H9 (cell line): Measurements from ENCODE around the gene MARS1. TPM values are rescaled to one million over a fixed set of nuclear protein-coding genes. Genes with fewer than 3 reads are reported as not detected.

Experiments
- DNase-seq: peaks from one replicate; pipeline ENCODE4 v3.0.0-alpha.2; 2017
- H2AFZ ChIP-seq: one replicate; pipeline ENCODE4 v1.6.1; 2013; ENCODE audit warnings: mild to moderate bottlenecking, low read length, control low read depth, moderate library complexity
- H2AK5ac ChIP-seq: 2 replicates; pipeline ENCODE4 v1.6.1; 2013; ENCODE audit warnings: low read length, control low read depth, mixed read lengths; ENCODE audit not compliant: insufficient read length
- H2BK120ac ChIP-seq: one replicate; pipeline ENCODE4 v1.6.1; 2013; ENCODE audit warnings: low read depth, mild to moderate bottlenecking, low read length, control low read depth, inconsistent platforms; ENCODE audit not compliant: poor library complexity, severe bottlenecking
- H2BK12ac ChIP-seq: 2 replicates; pipeline ENCODE4 v1.6.1; 2013; ENCODE audit warnings: low read length, control low read depth, mixed read lengths, low read depth; ENCODE audit not compliant: insufficient read length
- H2BK15ac ChIP-seq: 2 replicates; pipeline ENCODE4 v1.6.1; 2013; ENCODE audit warnings: low read depth, low read length, control low read depth
- H2BK20ac ChIP-seq: one replicate; pipeline ENCODE4 v1.6.1; 2013; ENCODE audit warnings: low read depth, mild to moderate bottlenecking, low read length, control low read depth, inconsistent platforms; ENCODE audit not compliant: poor library complexity, severe bottlenecking
- H2BK5ac ChIP-seq: 2 replicates; pipeline ENCODE4 v1.6.1; 2013; ENCODE audit warnings: low read length, control low read depth, mixed read lengths; ENCODE audit not compliant: insufficient read length
- H3K14ac ChIP-seq: 2 replicates; pipeline ENCODE4 v1.6.1; 2013; ENCODE audit warnings: low read length, control low read depth; ENCODE audit not compliant: insufficient read depth
- H3K18ac ChIP-seq: 2 replicates; pipeline ENCODE4 v1.6.1; 2013; ENCODE audit warnings: low read depth, mild to moderate bottlenecking, mixed read lengths, low read length, control low read depth; ENCODE audit not compliant: insufficient read length
- H3K23ac ChIP-seq: 2 replicates; pipeline ENCODE4 v1.6.1; 2013; ENCODE audit warnings: low read length, control low read depth, mixed read lengths, low read depth; ENCODE audit not compliant: insufficient read length
- H3K23me2 ChIP-seq: 2 replicates; pipeline ENCODE4 v1.6.1; 2013; ENCODE audit warnings: low read depth, mild to moderate bottlenecking, mixed read lengths, low read length, control low read depth; ENCODE audit not compliant: insufficient read length, poor library complexity, severe bottlenecking
- H3K27ac ChIP-seq: 2 replicates; pipeline ENCODE4 v1.5.1; 2013; ENCODE audit warnings: low read length, control low read depth, mixed read lengths, low read depth; ENCODE audit not compliant: insufficient read length
- H3K27me3 ChIP-seq: 2 replicates; pipeline ENCODE4 v1.6.1; 2013; ENCODE audit warnings: low read length, control low read depth, inconsistent platforms; ENCODE audit not compliant: insufficient read depth
- H3K4ac ChIP-seq: 2 replicates; pipeline ENCODE4 v1.6.1; 2013; ENCODE audit warnings: low read depth, mild to moderate bottlenecking, control low read depth, inconsistent platforms, low read length, moderate library complexity
- H3K4me1 ChIP-seq: 2 replicates; pipeline ENCODE4 v1.6.1; 2013; ENCODE audit warnings: low read length, control low read depth, inconsistent platforms; ENCODE audit not compliant: insufficient read depth
- H3K4me2 ChIP-seq: 2 replicates; pipeline ENCODE4 v1.6.1; 2013; ENCODE audit warnings: low read length, control low read depth, mixed read lengths; ENCODE audit not compliant: insufficient read length, insufficient read depth
- H3K56ac ChIP-seq: 2 replicates; pipeline ENCODE4 v1.6.1; 2013; ENCODE audit warnings: low read depth, mild to moderate bottlenecking, mixed read lengths, low read length, control low read depth; ENCODE audit not compliant: insufficient read length
- H3K79me1 ChIP-seq: 2 replicates; pipeline ENCODE4 v1.6.1; 2013; ENCODE audit warnings: low read depth, mild to moderate bottlenecking, moderate library complexity, low read length, control low read depth, inconsistent platforms; ENCODE audit not compliant: insufficient read depth, poor library complexity, severe bottlenecking
- H3K79me2 ChIP-seq: 2 replicates; pipeline ENCODE4 v1.6.1; 2013; ENCODE audit warnings: low read length, control low read depth, inconsistent platforms; ENCODE audit not compliant: insufficient read depth
- H3K9ac ChIP-seq: 2 replicates; pipeline ENCODE4 v1.6.1; 2013; ENCODE audit warnings: low read length, control low read depth, mixed read lengths; ENCODE audit not compliant: insufficient read length; ENCODE audit errors: extremely low read depth
- H3K9me3 ChIP-seq: one replicate; pipeline ENCODE4 v1.6.1; 2013; ENCODE audit warnings: low read depth, low read length, inconsistent platforms; ENCODE audit not compliant: control insufficient read depth
- H3T11ph ChIP-seq: one replicate; pipeline ENCODE4 v1.6.1; 2013; ENCODE audit warnings: mild to moderate bottlenecking, low read length, control low read depth, inconsistent platforms
- H4K20me1 ChIP-seq: one replicate; pipeline ENCODE4 v1.6.1; 2013; ENCODE audit not compliant: control insufficient read depth, insufficient read length, insufficient read depth
- H4K5ac ChIP-seq: 2 replicates; pipeline ENCODE4 v1.6.1; 2013; ENCODE audit warnings: low read depth, mild to moderate bottlenecking, mixed read lengths, low read length, control low read depth; ENCODE audit not compliant: insufficient read length
- H4K8ac ChIP-seq: replicated peaks from 2 replicates; pipeline ENCODE4 v1.6.1; 2013; ENCODE audit warnings: low read length, control low read depth, mixed read lengths, low read depth; ENCODE audit not compliant: insufficient read length
- H4K91ac ChIP-seq: 2 replicates; pipeline ENCODE4 v1.6.1; 2013; ENCODE audit warnings: low read depth, mild to moderate bottlenecking, moderate library complexity, mixed read lengths, low read length, control low read depth; ENCODE audit not compliant: insufficient read length
- H3K27ac Mint-ChIP-seq, 3 experiments: 2 replicates in 2 of 3; 3 replicates in 1 of 3; pipeline ENCODE4 v1.8.0; 2020 to 2021; ENCODE audit warnings: mixed read lengths in 3 of 3, mild to moderate bottlenecking in 1 of 3, moderate library complexity in 1 of 3
- H3K27me3 Mint-ChIP-seq: 2 replicates; pipeline ENCODE4 v1.8.0; 2021; ENCODE audit warnings: low read depth, mild to moderate bottlenecking, moderate library complexity, mixed read lengths
- H3K36me3 Mint-ChIP-seq, 3 experiments: 2 replicates in 2 of 3; 3 replicates in 1 of 3; pipeline ENCODE4 v1.8.0; 2020 to 2021; ENCODE audit warnings: low read depth in 3 of 3, mixed read lengths in 3 of 3; ENCODE audit not compliant: insufficient read depth in 1 of 3
- H3K4me1 Mint-ChIP-seq, 2 experiments: 2 replicates each; pipeline ENCODE4 v1.8.0; 2020; ENCODE audit warnings: mixed read lengths in 2 of 2
- H3K4me3 Mint-ChIP-seq, 2 experiments: 2 replicates in 1 of 2; 3 replicates in 1 of 2; pipeline ENCODE4 v1.8.0; 2020 to 2021; ENCODE audit warnings: mild to moderate bottlenecking in 2 of 2, mixed read lengths in 2 of 2, moderate library complexity in 1 of 2
- H3K9me3 Mint-ChIP-seq, 2 experiments: 2 replicates in 1 of 2; 3 replicates in 1 of 2; pipeline ENCODE4 v1.8.0; 2020; ENCODE audit warnings: mild to moderate bottlenecking in 2 of 2, mixed read lengths in 2 of 2, moderate library complexity in 1 of 2
- WGBS: extraction: QIAGEN DNeasy Blood & Tissue Kit; methylation state at CpG from one replicate; pipeline ENCODE4 v1.1.7; 2013; ENCODE audit warnings: missing lambda C conversion rate, low lambda C conversion rate, mixed read lengths; ENCODE audit not compliant: insufficient read length; ENCODE audit errors: extremely low coverage; 5-methylcytosine and 5-hydroxymethylcytosine counted together
- total RNA-seq: library from RNA; stranded (reverse); gene quantifications from 2 replicates; pipeline ENCODE4 v1.2.1, GENCODE V29; 2021
- TF ChIP-seq, protein P1 (sequence below): fragments of 200-600 bp; sonication (generic); conservative IDR thresholded peaks from 3 replicates; pipeline ENCODE4 v1.8.0; 2021; ENCODE audit warnings: antibody characterized with exemption, mild to moderate bottlenecking

The MARS1 gene
- total RNA-seq, 1 experiment from 2014 or later, result 368 TPM

DNA sequence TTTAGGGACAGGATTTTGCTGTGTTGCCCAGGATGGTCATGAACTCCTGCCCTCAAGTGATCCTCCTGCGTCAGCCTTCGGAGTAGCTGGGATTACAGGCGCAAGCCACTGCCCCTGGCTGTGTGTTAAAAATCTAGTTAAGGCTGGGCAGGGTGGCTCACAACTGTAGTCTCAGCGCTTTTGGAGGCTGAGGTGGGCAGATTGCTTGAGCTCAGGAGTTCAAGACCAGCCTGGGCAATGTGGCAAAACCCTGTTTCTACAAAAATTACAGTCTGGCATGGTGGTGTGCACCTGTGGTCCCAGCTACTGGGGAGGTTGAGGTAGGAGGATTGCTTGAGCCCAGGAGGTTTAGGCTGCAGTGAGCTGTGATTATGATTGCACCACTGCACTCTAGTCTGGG, 23.3 kb downstream of the MARS1 start:
- no peaks in the 10 kb centered on the region for H3K79me1 ChIP-seq
- WGBS, result no CpG with 5 or more reads among the region's 4 CpGs

More for the DNA sequence above, 23.3 kb downstream of the MARS1 start:
- Histone ChIP-seq H2BK12ac (no peak overlapping the region), H2BK20ac (no peak overlapping the region), H3K27ac (no peak overlapping the region), H2BK15ac (no peak overlapping the region), H3K9me3 (no peaks in the 10 kb centered on the region), H3K9ac (no peak overlapping the region), H3K23ac (no peak overlapping the region), H3K4me1 (no peaks in the 10 kb centered on the region), H4K91ac (no peak overlapping the region), H3K23me2 (no peaks in the 10 kb centered on the region), H3K18ac (no peak overlapping the region), H3K27me3 (no peaks in the 10 kb centered on the region), H4K8ac (no peak overlapping the region), H3K56ac (no peak overlapping the region), H3K14ac (no peak overlapping the region), H3K4me2 (no peak overlapping the region), H3K79me2 (0 out of 2 replicates have a peak, but pooled peaks cover 1% of the 10 kb centered on the region), H4K20me1 (no peaks in the 10 kb centered on the region), H2AK5ac (no peak overlapping the region), H2BK120ac (no peak overlapping the region), H2BK5ac (no peak overlapping the region), H3K4ac (no peak overlapping the region), H2AFZ (no peak overlapping the region), H3T11ph (no peak overlapping the region), H4K5ac (no peak overlapping the region)
- H3K36me3 Mint-ChIP-seq, result peaks cover 70 to 85% (median 72%) of the 10 kb centered on the region in 3 experiments; a peak in 6 of 7 replicates
- H3K27me3 Mint-ChIP-seq, result 0 out of 2 replicates have a peak, but pooled peaks cover 2% of the 10 kb centered on the region
- no peak overlapping the region for H3K27ac Mint-ChIP-seq
- H3K4me3 Mint-ChIP-seq, result no peak overlapping the region
- H3K4me1 Mint-ChIP-seq, result no peaks in the 10 kb centered on the region
- peaks cover 0 to 2% of the 10 kb centered on the region in 2 experiments; a peak in 1 of 5 replicates for H3K9me3 Mint-ChIP-seq
- DNase-seq, result no peak
- TF ChIP-seq, protein P1, sequence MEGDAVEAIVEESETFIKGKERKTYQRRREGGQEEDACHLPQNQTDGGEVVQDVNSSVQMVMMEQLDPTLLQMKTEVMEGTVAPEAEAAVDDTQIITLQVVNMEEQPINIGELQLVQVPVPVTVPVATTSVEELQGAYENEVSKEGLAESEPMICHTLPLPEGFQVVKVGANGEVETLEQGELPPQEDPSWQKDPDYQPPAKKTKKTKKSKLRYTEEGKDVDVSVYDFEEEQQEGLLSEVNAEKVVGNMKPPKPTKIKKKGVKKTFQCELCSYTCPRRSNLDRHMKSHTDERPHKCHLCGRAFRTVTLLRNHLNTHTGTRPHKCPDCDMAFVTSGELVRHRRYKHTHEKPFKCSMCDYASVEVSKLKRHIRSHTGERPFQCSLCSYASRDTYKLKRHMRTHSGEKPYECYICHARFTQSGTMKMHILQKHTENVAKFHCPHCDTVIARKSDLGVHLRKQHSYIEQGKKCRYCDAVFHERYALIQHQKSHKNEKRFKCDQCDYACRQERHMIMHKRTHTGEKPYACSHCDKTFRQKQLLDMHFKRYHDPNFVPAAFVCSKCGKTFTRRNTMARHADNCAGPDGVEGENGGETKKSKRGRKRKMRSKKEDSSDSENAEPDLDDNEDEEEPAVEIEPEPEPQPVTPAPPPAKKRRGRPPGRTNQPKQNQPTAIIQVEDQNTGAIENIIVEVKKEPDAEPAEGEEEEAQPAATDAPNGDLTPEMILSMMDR, result no peak
